NOMO-1 treated with DMSO at 0.1 percent for 48 hours (cell line): ENCODE data around the gene RBFOX2.

Source experiments
- DNase-seq: peaks from one replicate; lab custom pipeline; 2025; ENCODE audit not compliant: unreplicated experiment; lab: John Stamatoyannopoulos, UW

The RBFOX2 gene

DNA sequence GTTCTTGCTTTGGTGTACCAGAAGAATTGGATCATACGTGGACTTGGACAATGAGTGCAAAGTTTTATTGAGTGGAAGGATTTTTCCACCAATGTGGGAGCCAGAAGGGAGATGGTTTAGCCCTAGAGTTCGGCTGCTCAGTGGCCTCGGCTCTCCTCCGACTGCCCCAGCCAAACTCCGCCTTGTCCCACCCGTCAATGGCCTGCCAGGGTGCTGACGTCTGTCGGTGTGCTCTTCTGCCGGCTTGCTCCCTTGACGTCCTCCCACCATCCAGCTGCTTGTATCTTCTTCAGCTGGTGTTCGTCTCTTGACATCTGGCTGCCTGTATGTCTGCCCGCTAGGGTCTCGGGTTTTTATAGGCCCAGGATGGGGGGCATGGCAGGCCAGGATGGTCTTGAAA is 156.2 kb downstream of the RBFOX2 start:
- no peak for DNase-seq

DNA sequence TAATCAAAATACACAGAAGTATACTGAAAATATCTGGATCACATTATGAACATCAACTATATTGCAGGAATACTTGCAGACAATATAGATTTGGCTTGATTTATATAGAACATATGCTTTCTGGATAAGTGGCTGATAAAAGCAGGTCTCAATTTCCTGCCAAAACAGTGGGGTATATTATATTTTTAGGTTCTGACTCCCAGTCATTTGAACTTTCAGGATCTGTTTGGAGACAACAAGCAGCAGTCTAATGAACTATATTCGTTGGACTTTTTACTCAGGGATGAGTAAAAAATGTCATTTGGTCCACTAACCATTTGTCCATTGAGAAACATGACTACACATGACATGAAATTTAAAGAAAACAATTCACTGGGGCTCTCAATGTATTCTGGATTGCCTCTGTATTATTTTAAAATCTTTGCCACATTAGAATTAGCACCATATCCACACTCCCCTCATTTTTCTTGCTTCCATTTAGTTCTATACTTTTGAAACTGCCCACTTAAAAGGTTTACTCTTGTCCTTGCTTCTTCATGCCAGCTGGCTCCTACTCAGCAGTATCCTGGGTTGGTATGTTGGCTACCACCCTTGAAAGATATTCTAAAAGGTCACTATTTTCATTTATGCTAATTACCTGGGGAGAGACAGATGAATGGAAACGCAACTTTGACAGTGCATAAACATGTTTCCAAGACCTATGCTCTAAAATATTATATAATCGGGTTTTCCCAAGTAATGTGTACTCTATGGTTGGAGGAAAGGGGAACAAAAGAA is 157.9 kb downstream of the RBFOX2 start:
- no peak for DNase-seq

DNA sequence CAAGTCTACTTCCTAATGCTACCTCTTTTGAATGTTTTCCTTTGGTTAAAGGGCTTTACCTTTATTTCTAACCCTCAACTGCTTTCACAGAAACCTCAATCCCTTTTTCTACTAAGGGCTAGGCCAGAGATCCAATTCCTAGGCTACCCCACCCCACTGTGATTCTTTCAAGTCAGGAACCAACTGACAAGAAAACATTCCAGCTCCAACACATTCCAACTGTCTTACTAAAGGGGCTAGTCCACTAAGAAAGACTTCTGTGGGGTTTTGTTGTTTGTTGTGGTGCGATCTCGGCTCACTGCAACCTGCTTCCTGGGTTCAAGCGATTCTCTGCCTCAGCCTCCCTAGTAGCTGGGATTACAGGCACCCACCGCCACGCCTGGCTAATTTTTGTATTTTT is 159.7 kb downstream of the RBFOX2 start:
- DNase-seq = no peak

DNA sequence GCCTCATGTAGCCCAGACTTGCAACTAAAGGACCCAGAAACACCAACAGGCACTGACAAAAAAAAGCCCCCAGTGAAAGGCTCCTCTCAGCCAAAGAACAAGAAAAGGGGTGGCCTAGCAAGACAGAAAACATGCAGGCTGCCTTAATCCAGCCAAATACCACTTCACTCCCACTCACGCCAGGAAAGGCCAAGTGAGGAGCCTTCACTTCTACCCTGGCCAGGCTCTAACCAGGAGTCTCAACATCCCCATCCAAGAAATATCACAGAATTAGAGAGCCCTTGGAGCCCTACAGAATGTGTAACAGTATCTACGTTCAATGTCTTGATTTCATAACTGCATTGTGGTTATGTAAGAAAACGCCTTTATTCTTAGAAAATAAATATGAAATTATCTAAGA is 162.0 kb downstream of the RBFOX2 start:
- no peak for DNase-seq

DNA sequence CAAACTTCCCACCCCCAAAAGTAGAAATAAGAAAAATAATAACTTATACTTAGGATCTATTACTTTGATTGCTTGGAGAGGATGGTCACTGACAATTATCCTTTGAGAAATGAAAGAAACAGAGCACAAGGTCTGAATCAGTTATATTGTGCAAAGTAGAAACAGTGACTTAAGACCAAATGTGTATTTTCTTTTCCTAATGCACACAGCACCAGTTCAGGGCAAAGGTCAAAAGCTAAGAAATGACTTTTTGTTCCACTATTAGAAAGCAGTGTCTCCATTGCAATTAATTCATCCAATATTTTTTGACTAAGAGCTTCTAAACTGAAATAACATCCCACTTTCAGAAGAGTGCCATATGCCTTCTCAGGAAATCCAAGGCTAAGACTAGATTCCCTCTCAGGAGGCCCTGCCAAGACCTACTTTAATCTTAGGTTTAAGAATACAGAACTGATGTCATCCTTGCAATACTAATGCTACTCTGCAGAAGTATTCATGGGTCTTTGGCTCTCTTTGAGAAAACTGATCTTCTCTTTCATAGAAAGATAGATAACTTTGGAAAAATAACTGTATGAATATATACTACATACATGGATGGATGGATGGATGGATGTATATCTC is 164.0 kb downstream of the RBFOX2 start:
- no peak for DNase-seq

DNA sequence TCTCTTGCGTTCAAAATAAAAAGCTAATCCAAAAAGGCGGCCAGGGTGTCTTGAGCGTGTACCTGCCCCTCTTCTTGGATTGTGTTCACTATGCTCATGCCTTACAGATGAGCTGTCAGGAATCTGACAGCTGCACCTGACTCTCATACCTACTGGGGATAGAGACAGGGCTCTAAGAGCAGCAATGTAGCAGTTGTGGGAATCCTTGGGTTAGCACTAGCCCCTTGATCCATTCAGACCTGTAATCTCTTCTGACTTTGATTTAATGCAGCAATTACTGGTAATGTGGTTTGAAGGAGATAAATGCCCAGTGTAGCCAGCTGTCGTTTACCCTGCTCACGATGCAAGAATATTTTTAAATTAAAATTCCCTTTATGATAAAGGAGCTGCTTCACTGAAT is 165.2 kb downstream of the RBFOX2 start:
- no peak for DNase-seq

DNA sequence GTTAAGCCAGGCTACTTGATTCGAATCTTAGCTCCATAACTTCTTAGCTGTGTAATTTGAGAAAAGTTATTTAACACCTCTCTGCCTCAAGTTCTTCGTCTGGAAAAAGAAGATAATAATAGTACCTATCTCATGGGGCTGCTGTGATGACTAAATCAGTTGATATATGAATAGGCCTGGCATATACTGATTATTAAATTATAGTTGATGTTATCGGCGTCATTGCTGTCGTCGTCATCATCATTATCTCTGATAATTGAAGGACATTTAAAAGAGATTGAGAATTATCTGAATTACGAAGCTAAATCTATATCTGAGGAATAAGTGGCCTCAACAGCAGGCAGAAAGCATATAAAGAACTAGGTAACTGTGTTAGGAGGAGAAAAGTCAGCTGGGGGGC is 165.9 kb downstream of the RBFOX2 start:
- no peak for DNase-seq

DNA sequence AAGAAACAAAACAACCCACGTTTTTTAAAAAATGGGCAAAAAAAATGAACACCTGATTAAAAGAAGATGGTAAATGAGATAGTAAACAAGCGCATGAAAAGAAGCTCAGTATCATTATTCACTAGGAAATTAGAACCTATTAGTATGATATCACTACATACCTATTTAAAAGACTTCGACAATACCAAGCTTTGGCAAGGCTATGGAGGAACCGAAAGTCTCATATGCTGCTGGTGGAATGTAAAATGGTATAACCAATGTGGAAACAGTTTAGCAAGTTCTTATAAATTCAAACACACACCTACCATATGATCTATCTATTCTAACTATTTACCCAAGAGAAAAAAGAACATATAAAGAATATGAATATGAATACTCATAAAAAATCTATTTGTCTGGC is 167.2 kb downstream of the RBFOX2 start:
- no peak for DNase-seq

DNA sequence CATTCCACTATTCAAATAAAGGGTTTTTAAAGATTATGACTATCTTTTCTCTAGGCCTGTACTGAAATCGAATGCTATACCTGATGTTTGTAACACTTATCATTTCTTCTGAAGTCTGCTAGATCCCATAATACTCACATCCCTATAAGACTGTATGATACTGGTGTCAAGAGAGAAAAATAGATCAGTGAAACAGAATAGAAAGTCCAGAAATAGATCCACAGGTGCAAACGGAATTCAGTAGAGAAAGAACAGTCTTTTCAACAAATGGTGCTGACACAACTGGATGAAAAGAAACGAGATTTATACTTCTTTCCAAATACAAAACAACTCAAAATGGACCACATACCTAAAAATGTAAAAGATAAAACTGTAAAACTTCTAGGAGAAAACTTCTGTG is 167.8 kb downstream of the RBFOX2 start:
- no peak for DNase-seq

DNA sequence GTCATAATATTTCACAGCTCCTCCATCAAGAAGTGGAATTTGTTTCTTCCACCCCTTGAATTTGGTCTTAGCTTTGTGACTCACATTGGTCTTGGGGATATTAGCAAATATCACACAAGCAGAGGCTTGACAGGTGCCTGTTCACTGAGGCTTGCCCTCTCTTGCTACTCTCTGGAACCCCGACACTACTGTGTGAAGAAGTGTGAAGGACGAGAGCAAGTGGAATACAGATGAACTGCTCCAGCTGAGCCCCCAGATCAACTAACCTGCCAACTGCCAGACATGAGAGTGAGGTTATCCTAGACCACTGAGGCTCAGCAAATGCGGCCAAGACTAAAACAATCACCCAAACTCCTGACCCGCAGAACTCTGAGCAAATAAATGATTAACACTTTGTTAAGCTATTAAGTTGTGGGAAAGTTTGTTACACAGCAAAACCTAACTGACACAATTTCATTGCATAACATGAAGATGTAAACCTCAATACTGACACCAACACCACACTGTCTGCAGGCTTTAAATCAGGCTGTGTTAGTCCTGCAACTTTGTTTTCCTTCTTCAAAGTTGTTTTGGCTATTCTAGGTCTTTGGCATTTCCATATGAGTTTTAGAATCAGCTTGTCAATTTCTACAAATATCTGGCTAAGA is 168.4 kb downstream of the RBFOX2 start:
- DNase-seq = no peak

DNA sequence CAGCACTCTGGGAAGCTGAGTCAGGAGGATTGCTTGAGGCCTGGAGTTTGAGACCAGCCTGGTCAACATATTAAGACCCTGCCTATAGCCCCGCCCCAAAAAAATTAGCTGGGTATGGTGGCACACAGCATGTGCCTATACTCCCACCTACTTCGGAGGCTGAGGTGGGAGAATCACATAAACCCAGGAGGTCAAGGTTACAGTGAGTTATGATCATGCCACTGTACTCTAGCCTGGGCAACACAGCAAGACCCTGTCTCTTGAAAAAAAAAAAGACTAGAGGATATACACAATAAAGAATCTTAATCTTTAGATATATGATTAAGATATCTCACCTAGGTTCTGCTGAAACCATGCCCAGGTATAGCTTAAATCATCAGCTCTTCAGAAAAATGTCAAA is 174.3 kb downstream of the RBFOX2 start:
- DNase-seq = no peak

DNA sequence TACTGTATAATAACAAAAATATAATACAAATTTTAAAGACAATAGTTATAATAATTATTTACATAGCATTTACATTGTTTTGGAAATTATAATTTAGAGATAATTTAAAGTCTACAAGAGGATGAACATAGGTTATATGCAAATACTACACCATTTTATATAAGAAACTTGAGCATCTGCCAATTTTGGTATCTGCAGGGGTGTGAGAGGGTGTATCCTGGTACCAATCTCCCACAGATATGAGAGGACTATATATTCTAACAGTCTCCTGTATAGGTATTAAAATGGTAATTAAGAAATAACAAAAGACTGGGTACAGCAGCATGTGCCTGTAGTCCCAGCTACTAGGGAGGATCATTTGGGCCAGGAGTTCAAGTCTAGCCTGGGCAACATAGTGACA is 176.5 kb downstream of the RBFOX2 start:
- DNase-seq = no peak

DNA sequence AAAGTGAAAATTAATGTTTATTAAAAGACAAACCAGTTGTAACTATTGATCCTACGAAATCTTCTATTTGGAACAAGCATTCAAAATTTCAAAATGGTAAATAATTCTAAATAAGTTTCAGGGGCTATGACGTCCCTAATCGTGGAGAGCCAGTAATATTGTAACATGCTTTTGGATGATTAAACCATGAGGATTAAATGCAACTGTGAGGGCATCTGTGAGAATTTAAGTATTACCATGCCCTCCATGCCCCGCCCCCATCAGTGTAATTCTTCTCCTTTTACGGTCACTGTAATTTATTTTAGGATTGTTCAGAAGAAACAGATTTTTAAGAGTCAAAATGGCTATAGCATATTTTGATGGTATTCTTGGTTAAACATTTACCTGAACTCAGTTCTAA is 177.8 kb downstream of the RBFOX2 start:
- DNase-seq = no peak

DNA sequence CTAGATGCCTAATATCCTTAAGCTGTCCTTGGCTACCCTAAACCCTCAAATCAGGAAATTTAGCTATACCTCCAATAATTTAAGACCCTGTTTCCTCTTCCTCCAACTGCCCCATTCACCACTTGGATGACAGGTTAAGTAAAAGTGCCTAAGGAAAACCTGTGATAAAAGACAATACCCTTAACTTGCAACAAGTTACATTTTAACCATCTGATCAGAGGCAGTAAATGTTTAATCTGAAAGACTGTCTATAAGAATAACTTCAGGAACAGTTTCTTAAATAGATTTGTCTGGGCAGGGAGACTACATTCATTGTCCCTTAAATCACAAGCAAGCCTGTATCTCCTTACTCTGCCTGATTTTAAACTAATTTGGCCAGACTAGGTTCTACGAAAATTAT is 181.8 kb downstream of the RBFOX2 start:
- DNase-seq = no peak

DNA sequence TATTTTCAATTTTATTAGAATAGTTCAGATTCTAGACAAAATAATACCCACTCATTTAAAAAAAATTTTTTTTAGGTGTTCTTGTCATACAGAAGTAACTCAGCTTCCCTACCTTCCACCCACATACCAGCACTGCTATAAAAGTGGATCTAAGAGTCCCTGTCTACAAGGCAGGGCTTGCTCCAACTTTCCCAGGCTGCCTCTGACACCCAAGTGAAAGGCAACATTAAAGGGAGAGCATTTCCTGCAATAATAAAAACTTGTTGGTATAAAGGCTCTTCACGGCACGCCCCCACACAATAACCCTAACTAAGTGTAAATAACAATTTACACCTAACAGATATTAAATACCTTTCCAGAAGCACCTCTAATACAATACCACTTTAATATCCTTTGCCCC is 183.7 kb downstream of the RBFOX2 start:
- no peak for DNase-seq

DNA sequence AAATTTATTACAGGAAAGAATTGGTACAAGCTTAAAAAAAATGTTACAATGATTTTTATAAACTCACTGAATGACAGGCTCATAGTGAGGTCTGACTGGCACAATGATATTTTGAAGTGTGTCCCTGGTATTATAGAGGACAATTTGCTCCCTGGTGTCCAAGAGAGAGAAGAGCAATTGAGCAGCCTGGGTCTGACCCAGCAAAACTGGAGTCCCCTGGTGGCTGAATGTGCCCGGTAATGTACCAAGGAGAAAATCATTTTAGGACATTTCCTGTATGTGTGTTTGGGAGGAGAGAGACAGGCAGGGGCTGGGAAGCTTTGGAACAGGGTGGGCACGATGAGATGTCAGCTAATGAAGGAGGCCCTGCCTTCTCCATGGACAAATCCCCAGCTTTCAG is 185.7 kb downstream of the RBFOX2 start:
- DNase-seq = peak; percentile 34

DNA sequence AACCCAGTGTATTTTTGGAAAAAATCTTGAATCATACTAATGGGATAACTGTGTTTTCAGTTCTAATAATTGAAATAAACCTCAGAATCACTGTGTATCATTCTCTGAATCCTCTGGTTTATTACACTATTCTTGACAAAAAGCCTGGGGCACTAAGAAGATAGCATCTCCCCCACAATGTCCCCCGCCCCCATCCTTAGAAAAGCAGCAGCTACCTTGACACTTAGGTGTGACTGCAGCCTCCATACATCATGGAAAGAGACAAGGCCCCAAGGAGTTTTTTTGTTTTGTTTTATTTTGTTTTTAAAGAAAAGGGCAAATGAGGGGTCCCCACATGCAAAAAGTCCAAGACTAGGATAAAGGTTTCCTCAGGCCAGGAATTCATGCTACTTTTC is 186.1 kb downstream of the RBFOX2 start:
- no peak for DNase-seq

DNA sequence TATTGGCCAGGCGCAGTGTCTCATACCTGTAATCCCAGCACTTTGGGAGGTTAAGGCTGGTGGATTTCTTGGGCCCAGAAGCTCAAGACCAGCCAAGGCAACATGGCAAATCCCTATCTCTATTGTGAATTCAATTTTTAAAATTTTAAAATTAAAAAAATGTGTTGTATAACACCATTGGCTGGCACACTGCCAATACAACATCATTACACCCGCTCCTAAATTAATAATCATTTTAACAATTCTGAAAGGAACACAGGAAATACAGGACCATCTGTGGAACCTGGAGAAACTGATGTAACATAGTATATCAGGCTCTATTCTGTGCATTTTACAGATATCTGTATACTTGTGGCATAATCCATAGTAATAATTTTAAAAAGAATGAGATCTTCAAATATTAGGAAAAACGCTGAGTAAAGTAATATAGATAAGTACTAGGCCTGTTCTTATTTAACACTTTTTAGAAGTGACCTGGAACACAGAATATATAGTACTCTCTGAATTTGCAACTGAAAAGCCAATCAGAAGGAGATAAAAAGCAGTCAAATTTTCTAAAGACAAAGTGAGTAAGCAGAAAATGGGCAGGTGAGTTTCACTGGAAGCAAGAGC is 186.6 kb downstream of the RBFOX2 start:
- DNase-seq = no peak

DNA sequence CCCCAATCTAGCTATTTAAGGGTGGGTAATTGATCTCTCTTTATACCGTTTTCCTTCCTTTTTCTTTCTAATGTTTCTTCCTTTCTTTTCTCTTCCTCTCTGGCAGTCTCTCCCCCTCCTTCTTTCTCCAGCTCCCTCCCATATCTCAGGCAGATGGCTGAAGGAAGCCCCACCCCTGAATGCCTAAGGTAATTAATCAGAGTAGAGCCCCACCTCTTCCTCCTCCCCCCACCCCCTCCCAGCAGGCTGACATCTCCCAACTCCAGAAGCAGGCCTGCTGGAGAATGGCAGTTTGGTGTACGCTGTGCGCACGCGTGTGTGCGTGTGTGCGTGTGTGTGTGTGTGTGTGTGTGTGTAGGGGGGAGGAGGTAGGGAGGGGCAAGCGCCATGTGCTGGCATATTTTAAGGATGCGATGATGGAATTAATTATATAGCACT is 188.3 kb downstream of the RBFOX2 start:
- no peak for DNase-seq

DNA sequence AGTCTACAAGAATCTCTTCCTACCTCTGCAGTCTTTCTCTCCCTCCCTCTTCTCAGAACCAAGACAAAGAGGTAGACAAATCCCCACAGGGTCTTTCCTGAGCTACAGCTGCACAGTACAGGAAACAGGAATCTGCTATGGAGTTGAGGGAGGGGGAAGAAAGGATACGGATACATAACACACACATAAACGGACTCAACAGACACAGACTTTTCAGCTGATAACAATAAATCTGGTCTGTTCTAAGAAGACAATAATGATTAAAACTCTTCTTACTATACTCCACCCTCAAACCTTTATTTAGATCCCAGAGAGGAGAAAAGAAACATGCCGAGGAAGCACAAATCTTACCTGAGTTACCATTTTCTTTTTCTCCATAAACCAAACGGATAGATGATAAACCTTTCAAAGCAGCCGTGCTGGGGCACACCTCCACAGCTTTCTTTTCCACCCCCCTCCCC is 188.8 kb downstream of the RBFOX2 start:
- DNase-seq = no peak

DNA sequence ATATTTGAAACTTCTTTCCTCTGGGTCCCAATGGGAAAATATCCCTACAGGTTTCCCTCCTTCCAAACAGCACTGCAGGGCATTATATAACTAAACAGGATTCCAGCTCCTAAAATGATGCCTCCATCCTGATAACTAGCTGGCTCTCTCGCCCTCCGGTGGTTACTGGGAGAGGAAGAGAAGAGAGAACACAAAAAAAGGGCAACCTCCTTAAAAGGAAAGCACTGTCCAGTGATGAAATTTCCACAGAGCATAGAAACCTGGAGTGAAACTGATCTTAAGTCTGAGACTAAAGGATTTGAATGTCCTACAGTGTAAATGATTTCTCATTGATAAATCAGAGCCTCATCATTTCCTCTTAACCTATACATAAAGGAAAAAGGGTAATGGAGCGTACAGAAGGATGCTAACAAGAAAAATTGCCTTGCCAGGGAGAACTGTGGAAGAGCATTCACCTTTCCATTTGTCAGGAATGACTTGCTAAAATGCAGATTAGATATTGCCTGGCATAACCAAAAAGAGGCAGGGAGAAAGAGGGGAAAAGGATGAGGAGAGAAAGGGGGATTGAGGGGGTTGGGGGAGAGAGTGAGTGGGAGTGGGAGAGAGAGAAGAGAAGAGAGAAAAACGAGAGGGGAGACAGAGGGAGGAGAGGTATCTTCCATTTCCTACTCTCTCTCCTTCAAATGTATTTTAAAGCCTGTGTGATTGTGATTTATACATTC is 189.6 kb downstream of the RBFOX2 start:
- peak; percentile 20 for DNase-seq
